ENCODE data around the gene OR8D2. TPM values are rescaled to one million over a fixed set of nuclear protein-coding genes. Genes with fewer than 3 reads are reported as not detected.

Gene OR8D2
- total and polyA plus RNA-seq, 10 of the 15 experiments (the other 5 are each of a cell fraction or from before 2014, with no cell fraction given), result not detected

DNA sequence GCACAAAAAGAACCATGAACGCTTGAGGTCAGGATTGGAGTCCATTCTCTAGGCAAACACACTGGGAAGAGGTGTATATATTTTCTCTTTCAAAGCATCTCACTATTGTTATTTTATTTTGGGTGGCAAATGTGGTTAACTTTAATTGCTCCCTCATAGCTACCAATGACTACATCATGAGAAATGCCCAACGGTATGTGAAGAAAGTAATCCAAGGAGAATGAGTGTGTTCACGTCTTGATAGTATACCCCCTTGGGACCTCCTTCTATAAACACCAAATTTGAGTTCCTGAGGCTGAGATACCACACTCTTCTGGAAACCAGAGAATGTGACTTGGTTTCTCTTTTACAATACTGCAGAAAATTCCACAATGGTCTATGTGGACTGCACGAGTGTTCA, 22.1 kb downstream of the OR8D2 start:
- no peaks in the 10 kb centered on the region for H3K79me2 ChIP-seq (ENCODE audit: control insufficient read depth, insufficient read depth, low read length)
- ChIA-PET SMC1A (ENCODE audit: uncharacterized antibody, unreplicated experiment) (no interaction called here), RAD21 (ENCODE audit: unreplicated experiment) (no interaction called here), CTCF (no interaction called here), POLR2A (no interaction called here)
- no peak overlapping the region for H3K9ac ChIP-seq (ENCODE audit: control insufficient read depth, insufficient read depth, low read length)
- BruUV-seq (replicated peaks), result no TSS peak
- in situ Hi-C loops (cut with MboI) (no loop called here), intact Hi-C loops (cut with micrococcal nuclease; ENCODE audit: unreplicated experiment) (no loop called here)
- H3K9me3 ChIP-seq (replicated peaks; ENCODE audit: control insufficient read depth, insufficient read depth, low read length), result no peaks in the 10 kb centered on the region
- no peaks in the 10 kb centered on the region for H3K4me1 ChIP-seq (ENCODE audit: control insufficient read depth, insufficient read depth, low read length)
- H4K20me1 ChIP-seq (ENCODE audit: control insufficient read depth, insufficient read depth), result no peaks in the 10 kb centered on the region
- FAIRE-seq (no peak), ATAC-seq (no peak), DNase-seq (ENCODE audit: low read depth, low spot score) (no peak)
- H3K36me3 ChIP-seq (ENCODE audit: control insufficient read depth in 2 of 2, insufficient read depth in 2 of 2, low read length in 1 of 2), result no peaks in the 10 kb centered on the region
- no peak overlapping the region for H2AFZ ChIP-seq (ENCODE audit: control insufficient read depth, low read depth, low read length)
- TF ChIP-seq, protein P1, sequence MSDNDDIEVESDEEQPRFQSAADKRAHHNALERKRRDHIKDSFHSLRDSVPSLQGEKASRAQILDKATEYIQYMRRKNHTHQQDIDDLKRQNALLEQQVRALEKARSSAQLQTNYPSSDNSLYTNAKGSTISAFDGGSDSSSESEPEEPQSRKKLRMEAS (IDR thresholded peaks at IDR 0.05; ENCODE audit: low read depth, low read length), result no peak
- TF ChIP-seq MTA3 (IDR thresholded peaks at IDR 0.05; ENCODE audit: borderline replicate concordance, low read length), result no peak
- TF ChIP-seq CHD1 (IDR thresholded peaks at IDR 0.05; ENCODE audit: low read depth, low read length), result no peak
- no peak for TF ChIP-seq SIN3A (IDR thresholded peaks at IDR 0.05; ENCODE audit: low read depth, low read length)
- TF ChIP-seq, protein P2, sequence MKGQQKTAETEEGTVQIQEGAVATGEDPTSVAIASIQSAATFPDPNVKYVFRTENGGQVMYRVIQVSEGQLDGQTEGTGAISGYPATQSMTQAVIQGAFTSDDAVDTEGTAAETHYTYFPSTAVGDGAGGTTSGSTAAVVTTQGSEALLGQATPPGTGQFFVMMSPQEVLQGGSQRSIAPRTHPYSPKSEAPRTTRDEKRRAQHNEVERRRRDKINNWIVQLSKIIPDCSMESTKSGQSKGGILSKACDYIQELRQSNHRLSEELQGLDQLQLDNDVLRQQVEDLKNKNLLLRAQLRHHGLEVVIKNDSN (IDR thresholded peaks at IDR 0.05; ENCODE audit: borderline replicate concordance, extremely low read length, insufficient read depth, low read depth, low read length), result no peak
- no peak for TF ChIP-seq ZNF207 (IDR thresholded peaks at IDR 0.05; ENCODE audit: borderline replicate concordance)
- TF ChIP-seq, protein P3, sequence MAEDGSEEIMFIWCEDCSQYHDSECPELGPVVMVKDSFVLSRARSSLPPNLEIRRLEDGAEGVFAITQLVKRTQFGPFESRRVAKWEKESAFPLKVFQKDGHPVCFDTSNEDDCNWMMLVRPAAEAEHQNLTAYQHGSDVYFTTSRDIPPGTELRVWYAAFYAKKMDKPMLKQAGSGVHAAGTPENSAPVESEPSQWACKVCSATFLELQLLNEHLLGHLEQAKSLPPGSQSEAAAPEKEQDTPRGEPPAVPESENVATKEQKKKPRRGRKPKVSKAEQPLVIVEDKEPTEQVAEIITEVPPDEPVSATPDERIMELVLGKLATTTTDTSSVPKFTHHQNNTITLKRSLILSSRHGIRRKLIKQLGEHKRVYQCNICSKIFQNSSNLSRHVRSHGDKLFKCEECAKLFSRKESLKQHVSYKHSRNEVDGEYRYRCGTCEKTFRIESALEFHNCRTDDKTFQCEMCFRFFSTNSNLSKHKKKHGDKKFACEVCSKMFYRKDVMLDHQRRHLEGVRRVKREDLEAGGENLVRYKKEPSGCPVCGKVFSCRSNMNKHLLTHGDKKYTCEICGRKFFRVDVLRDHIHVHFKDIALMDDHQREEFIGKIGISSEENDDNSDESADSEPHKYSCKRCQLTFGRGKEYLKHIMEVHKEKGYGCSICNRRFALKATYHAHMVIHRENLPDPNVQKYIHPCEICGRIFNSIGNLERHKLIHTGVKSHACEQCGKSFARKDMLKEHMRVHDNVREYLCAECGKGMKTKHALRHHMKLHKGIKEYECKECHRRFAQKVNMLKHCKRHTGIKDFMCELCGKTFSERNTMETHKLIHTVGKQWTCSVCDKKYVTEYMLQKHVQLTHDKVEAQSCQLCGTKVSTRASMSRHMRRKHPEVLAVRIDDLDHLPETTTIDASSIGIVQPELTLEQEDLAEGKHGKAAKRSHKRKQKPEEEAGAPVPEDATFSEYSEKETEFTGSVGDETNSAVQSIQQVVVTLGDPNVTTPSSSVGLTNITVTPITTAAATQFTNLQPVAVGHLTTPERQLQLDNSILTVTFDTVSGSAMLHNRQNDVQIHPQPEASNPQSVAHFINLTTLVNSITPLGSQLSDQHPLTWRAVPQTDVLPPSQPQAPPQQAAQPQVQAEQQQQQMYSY (CRISPR knock-in tag; IDR thresholded peaks at IDR 0.05), result no peak
- no peak for TF ChIP-seq NR2C2 (IDR thresholded peaks at IDR 0.05; ENCODE audit: borderline replicate concordance, control insufficient read depth, insufficient read length, low read depth)
- TF ChIP-seq NFIC (IDR thresholded peaks at IDR 0.05; ENCODE audit: low read depth, low read length), result no peak
- TF ChIP-seq, protein P4, sequence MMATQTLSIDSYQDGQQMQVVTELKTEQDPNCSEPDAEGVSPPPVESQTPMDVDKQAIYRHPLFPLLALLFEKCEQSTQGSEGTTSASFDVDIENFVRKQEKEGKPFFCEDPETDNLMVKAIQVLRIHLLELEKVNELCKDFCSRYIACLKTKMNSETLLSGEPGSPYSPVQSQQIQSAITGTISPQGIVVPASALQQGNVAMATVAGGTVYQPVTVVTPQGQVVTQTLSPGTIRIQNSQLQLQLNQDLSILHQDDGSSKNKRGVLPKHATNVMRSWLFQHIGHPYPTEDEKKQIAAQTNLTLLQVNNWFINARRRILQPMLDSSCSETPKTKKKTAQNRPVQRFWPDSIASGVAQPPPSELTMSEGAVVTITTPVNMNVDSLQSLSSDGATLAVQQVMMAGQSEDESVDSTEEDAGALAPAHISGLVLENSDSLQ (IDR thresholded peaks at IDR 0.05), result no peak
- TF ChIP-seq SRF (IDR thresholded peaks at IDR 0.05; ENCODE audit: low read depth in 2 of 2, low read length in 2 of 2), result no peak
- H3K27ac ChIP-seq (ENCODE audit: control insufficient read depth, insufficient read depth), result no peak overlapping the region
- H3K4me2 ChIP-seq (ENCODE audit: control insufficient read depth, insufficient read depth), result no peak overlapping the region
- 9% methylated on average over 4 of the region's 4 CpGs for WGBS (ENCODE audit: insufficient coverage, insufficient replicate concordance, low lambda C conversion rate, missing lambda C conversion rate)
- peaks cover 0 to 4% of the 10 kb centered on the region in 2 experiments; a peak in 1 of 4 replicates for H3K27me3 ChIP-seq (replicated peaks in 1 of 2; ENCODE audit: control insufficient read depth in 2 of 2, insufficient read depth in 2 of 2, low read length in 1 of 2)
- no peak overlapping the region for H3K4me3 ChIP-seq

All from GM12878 (cell line).